ENCODE results near the gene LRRC8C.
"Not testable (repeated sequence)": the region's sequence is repeated elsewhere in the genome, so short reads cannot be mapped to it uniquely, and the experiment has no call there.

Gene LRRC8C

GRCh38 chr1:89673251-89673650 is 40.3 kb downstream of the LRRC8C start:
- DNase-seq = no peak

GRCh38 chr1:89675677-89676076 is 42.8 kb downstream of the LRRC8C start:
- DNase-seq = no peak

GRCh38 chr1:89681045-89681729 is 48.3 kb downstream of the LRRC8C start:
- DNase-seq = no peak

GRCh38 chr1:89682611-89683010 is 49.7 kb downstream of the LRRC8C start:
- no peak for DNase-seq

- no peak for DNase-seq
Measured at GRCh38 chr1:89685461-89685860, 52.5 kb downstream of the LRRC8C start.

- DNase-seq = peak; percentile 4
Measured at GRCh38 chr1:89686520-89686919, 53.6 kb downstream of the LRRC8C start.

- DNase-seq = no peak
Measured at GRCh38 chr1:89687254-89687653, 54.3 kb downstream of the LRRC8C start.

GRCh38 chr1:89688607-89689006 is 55.7 kb downstream of the LRRC8C start:
- DNase-seq = no peak

GRCh38 chr1:89689234-89689633 is 56.3 kb downstream of the LRRC8C start:
- DNase-seq = no peak

GRCh38 chr1:89690595-89690994 is 57.7 kb downstream of the LRRC8C start:
- DNase-seq = no peak

- DNase-seq = no peak
Measured at GRCh38 chr1:89692601-89693521, 59.9 kb downstream of the LRRC8C start.

GRCh38 chr1:89695847-89696246 is 62.9 kb downstream of the LRRC8C start:
- DNase-seq = no peak

- DNase-seq = no peak
Measured at GRCh38 chr1:89697383-89697782, 64.5 kb downstream of the LRRC8C start.

GRCh38 chr1:89698020-89698560 is 65.2 kb downstream of the LRRC8C start:
- DNase-seq = no peak

GRCh38 chr1:89698624-89699023 is 65.7 kb downstream of the LRRC8C start:
- DNase-seq = no peak

GRCh38 chr1:89699451-89699986 is 66.6 kb downstream of the LRRC8C start:
- no peak for DNase-seq

- DNase-seq = no peak
Measured at GRCh38 chr1:89701746-89702241, 68.9 kb downstream of the LRRC8C start.

- no peak for DNase-seq
Measured at GRCh38 chr1:89702520-89703045, 69.7 kb downstream of the LRRC8C start.

GRCh38 chr1:89703469-89703868 is 70.5 kb downstream of the LRRC8C start:
- no peak for DNase-seq

- DNase-seq = no peak
Measured at GRCh38 chr1:89704014-89704413, 71.1 kb downstream of the LRRC8C start.

GRCh38 chr1:89704885-89705284 is 72.0 kb downstream of the LRRC8C start:
- not testable (repeated sequence) for DNase-seq

- DNase-seq = no peak
Measured at GRCh38 chr1:89705901-89706699, 73.2 kb downstream of the LRRC8C start.
